Spleen (tissue), 11 donors: ENCODE data around the gene ZNF598. TPM values are rescaled to one million over a fixed set of nuclear protein-coding genes. Genes with fewer than 3 reads are reported as not detected.
A peak's percentile ranks its signal among the peaks of the same experiment; 100 is the strongest.

Experiments
- DNase-seq: peaks from one replicate; pipeline ENCODE4 v3.0.0-alpha.2; 2020
- H3K27ac ChIP-seq, 8 donors: fragments of 200-600 bp; sonication (generic) in 7 of 8; 1 replicate in 4 of 8; 2 replicates in 4 of 8; pipeline versions ENCODE4 v1.5.0 to v1.8.0; 2016 to 2021; ENCODE audit warnings: inconsistent platforms in 4 of 8, mild to moderate bottlenecking in 4 of 8, moderate library complexity in 1 of 8
- H3K27me3 ChIP-seq, 7 donors: fragments of 200-600 bp; sonication (generic) in 6 of 7; replicated peaks in 1 of 7; 1 replicate in 4 of 7; 2 replicates in 3 of 7; pipeline versions ENCODE4 v1.5.0 to v1.8.0; 2016 to 2021; ENCODE audit warnings: inconsistent platforms in 3 of 7, mild to moderate bottlenecking in 1 of 7
- H3K36me3 ChIP-seq, 6 donors: fragments of 200-600 bp; sonication (generic) in 5 of 6; 1 replicate in 4 of 6; 2 replicates in 2 of 6; pipeline versions ENCODE4 v1.5.0 to v1.8.0; 2016 to 2021; ENCODE audit warnings: inconsistent platforms in 2 of 6
- H3K4me1 ChIP-seq, 6 donors: fragments of 200-600 bp; sonication (generic) in 5 of 6; 1 replicate in 3 of 6; 2 replicates in 3 of 6; pipeline versions ENCODE4 v1.5.0 to v1.8.0; 2016 to 2021; ENCODE audit warnings: inconsistent platforms in 3 of 6
- H3K4me3 ChIP-seq, 8 donors: fragments of 200-600 bp; sonication (generic) in 7 of 8; 1 replicate in 4 of 8; 2 replicates in 4 of 8; pipeline versions ENCODE4 v1.5.0 to v1.8.0; 2016 to 2021; ENCODE audit warnings: inconsistent platforms in 4 of 8, mild to moderate bottlenecking in 4 of 8, moderate library complexity in 2 of 8
- H3K9me3 ChIP-seq, 8 donors: fragments of 200-600 bp; sonication (generic) in 7 of 8; 1 replicate in 4 of 8; 2 replicates in 4 of 8; pipeline versions ENCODE4 v1.5.0 to v1.8.0; 2016 to 2021; ENCODE audit warnings: inconsistent platforms in 4 of 8
- CTCF ChIP-seq, 11 experiments: fragments of 200-600 bp in 7 of 11; fragments of 450-650 bp in 4 of 11; sonication (generic) in 4 of 11; IDR thresholded peaks in 8 of 11; conservative IDR thresholded peaks in 3 of 11; 1 replicate in 7 of 11; 2 replicates in 4 of 11; pipeline versions ENCODE4 v1.4.0 to v1.8.0; 2016 to 2021; ENCODE audit warnings: antibody characterized with exemption in 11 of 11, inconsistent platforms in 4 of 11, mild to moderate bottlenecking in 1 of 11
- POLR2A ChIP-seq, 3 donors: fragments of 450-650 bp; IDR thresholded peaks; one replicate each; pipeline ENCODE4 v1.5.1; 2017; ENCODE audit warnings: antibody characterized with exemption in 3 of 3, mild to moderate bottlenecking in 1 of 3
- POLR2AphosphoS5 ChIP-seq, 3 donors: sonication (generic); formaldehyde crosslinking; IDR thresholded peaks; one replicate each; pipeline ENCODE4 v1.5.1; 2017; ENCODE audit warnings: antibody characterized with exemption in 3 of 3
- WGBS, 5 donors: extraction: QIAGEN DNeasy Blood & Tissue Kit in 3 of 5; methylation state at CpG; one replicate each; pipeline versions ENCODE4 v1.1.5 to v1.1.7; 2013 to 2018; 5-methylcytosine and 5-hydroxymethylcytosine counted together
- intact Hi-C: fragments of 100-400 bp; cut with DNase I; formaldehyde crosslinking; loops from one replicate; pipeline ENCODE4 v1.15.0; 2023; ENCODE audit warnings: low total_unique reads
- polyA plus RNA-seq, 3 donors: library from polyadenylated mRNA; stranded (reverse); fragments of 200-250 nt; gene quantifications; one replicate each; pipeline ENCODE4 v1.2.1, GENCODE V29; 2013
- total RNA-seq, 7 donors: library from RNA; depleted of rRNA in 3 of 7; stranded (reverse); fragments of >200 nt in 3 of 7; fragmentation: NEBNext Ultra II Directional in 4 of 7; extraction: Animal tissue kit (Norgen Biotek cat#: 25700) in 4 of 7; gene quantifications; one replicate each; pipeline versions ENCODE4 v1.1.0 to v1.2.1, GENCODE V29; 2016 to 2021
- donor health status: healthy with polysubstance abuse.
- donor health status: DM: no; HTN: no; CAD: no; lungs with moderate emphysema.
- donor health status: DM: no; HTN: no; CAD: no.
- donor health status: Bipolar disorder and iron deficiency.
- donor health status: healthy.
- donor health status: DM: no; HTN: no; CAD: no.
- donor health status: DM: yes; HTN: yes; CAD: no.

The ZNF598 gene
- total and polyA plus RNA-seq, 10 donors = 21.8 to 56.2 (median 42.0) TPM

DNA sequence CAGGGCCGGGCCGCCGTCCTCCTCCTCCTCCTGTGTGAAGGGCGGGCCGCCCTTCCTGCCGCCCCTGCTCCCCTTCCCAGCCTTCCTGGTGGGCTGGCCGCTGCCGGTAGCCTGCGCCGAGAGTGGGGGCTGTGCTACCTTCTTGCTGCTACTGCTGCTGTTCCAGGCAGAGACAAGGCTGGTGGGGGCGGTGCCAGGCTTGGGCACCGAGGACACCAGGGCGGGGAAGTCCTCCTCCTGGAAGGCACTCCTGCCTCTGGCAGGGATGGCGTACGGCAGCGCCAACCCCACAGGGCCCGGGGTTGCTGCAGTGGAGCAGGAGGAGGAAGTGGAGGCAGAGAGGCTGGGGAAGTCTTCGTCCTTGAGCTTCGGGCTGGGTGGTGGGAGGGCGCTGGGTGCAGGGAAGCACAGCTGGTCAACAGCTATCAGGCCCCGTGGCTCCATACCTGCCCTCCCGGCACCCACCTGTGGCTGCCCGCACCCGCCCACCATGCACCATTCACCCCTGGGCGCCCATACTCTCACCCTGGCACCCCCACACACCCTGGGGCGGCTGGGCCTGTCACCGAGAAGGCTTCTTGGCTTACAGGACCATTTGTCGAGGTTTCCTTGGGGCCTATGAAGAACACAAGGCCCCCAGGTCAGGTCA, 9.6 kb downstream of the ZNF598 start:
- Histone ChIP-seq H3K27me3 (no peaks in the 10 kb centered on the region), H3K9me3 (no peaks in the 10 kb centered on the region), H3K27ac (peak overlapping the region in 3 of 8 donors; percentile 20 to 31 (median 27)), H3K36me3 (peaks cover 5 to 82% (median 69%) of the 10 kb centered on the region in 6 donors), H3K4me1 (peaks cover 16 to 35% (median 19%) of the 10 kb centered on the region in 6 donors), H3K4me3 (no peak overlapping the region)
- peak; percentile 78 for DNase-seq
- TF ChIP-seq POLR2A (IDR thresholded peaks at IDR 0.05) (no peak), CTCF (IDR thresholded peaks at IDR 0.05 in 8 of 11, conservative IDR thresholded peaks at IDR 0.05 in 3 of 11) (no peak), POLR2AphosphoS5 (IDR thresholded peaks at IDR 0.05) (peak in 2 of 3 donors; percentile 48 to 50)
- 73 to 90% (median 80%) methylated on average over 19 to 28 of the region's 28 CpGs for WGBS, 5 donors
- intact Hi-C loops = no loop called here

- TF ChIP-seq POLR2AphosphoS5 (IDR thresholded peaks at IDR 0.05) (peak in 1 of 3 donors; percentile 8), POLR2A (IDR thresholded peaks at IDR 0.05) (no peak), CTCF (IDR thresholded peaks at IDR 0.05 in 8 of 11, conservative IDR thresholded peaks at IDR 0.05 in 3 of 11) (no peak)
- H3K4me3 ChIP-seq = no peak overlapping the region
- no peaks in the 10 kb centered on the region for H3K9me3 ChIP-seq
- 91 to 97% (median 91%) methylated on average over 26 to 39 of the region's 39 CpGs for WGBS, 5 donors
- peak; percentile 72 for DNase-seq
- H3K36me3 ChIP-seq = peaks cover 5 to 77% (median 69%) of the 10 kb centered on the region in 6 donors
- H3K27ac ChIP-seq = peak overlapping the region in 3 of 8 donors; percentile 20 to 31 (median 27)
- peaks cover 7 to 27% (median 11%) of the 10 kb centered on the region in 6 donors for H3K4me1 ChIP-seq
- H3K27me3 ChIP-seq = no peaks in the 10 kb centered on the region
- intact Hi-C loops = no loop called here
Observed at GRCh38 chr16:1998852-1999801, 10.5 kb downstream of the ZNF598 start.

DNA sequence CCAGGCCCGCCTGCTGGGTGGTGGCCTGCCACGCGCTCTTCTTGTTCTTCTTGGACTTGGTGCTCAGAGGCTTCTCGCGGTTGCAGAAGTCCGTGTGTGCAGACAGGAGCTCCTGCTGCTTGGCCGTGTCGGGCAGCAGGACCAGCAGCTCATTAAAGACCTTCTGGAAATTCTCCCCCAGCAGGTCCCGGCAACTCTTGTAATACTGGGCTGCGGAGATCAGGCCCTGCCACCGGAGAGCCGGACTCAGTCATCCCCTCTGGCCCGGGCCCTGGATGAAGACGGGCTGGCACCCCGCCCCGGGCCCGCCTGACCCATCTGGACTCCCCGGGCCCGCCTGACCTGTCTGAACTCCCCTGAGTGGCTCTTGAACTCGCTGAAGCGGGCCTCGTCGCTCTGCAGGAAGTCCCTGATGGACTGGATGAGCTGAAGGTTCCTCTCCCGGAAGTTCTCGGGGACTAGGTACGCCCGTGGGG, 11.2 kb downstream of the ZNF598 start:
- intact Hi-C loops = no loop called here
- Histone ChIP-seq H3K4me3 (no peak overlapping the region), H3K36me3 (peaks cover 5 to 74% (median 68%) of the 10 kb centered on the region in 6 donors), H3K27me3 (no peaks in the 10 kb centered on the region), H3K9me3 (no peaks in the 10 kb centered on the region), H3K4me1 (peaks cover 1 to 20% (median 3%) of the 10 kb centered on the region in 6 donors), H3K27ac (peak overlapping the region in 1 of 8 donors; percentile 20)
- TF ChIP-seq POLR2A (IDR thresholded peaks at IDR 0.05) = no peak
- no peak for TF ChIP-seq CTCF (IDR thresholded peaks at IDR 0.05 in 8 of 11, conservative IDR thresholded peaks at IDR 0.05 in 3 of 11)
- WGBS, 5 donors = 90 to 95% (median 91%) methylated on average over 15 to 27 of the region's 27 CpGs
- no peak for DNase-seq
